NAMALWA (cell line): ENCODE data around the gene SIM2.
"Not testable (repeated sequence)": the region's sequence is repeated elsewhere in the genome, so short reads cannot be mapped to it uniquely, and the experiment has no call there.

Experiments
- DNase-seq: peaks from one replicate; pipeline ENCODE4 v3.0.0-alpha.2; 2015; ENCODE audit warnings: low spot score

Gene SIM2, protein sequence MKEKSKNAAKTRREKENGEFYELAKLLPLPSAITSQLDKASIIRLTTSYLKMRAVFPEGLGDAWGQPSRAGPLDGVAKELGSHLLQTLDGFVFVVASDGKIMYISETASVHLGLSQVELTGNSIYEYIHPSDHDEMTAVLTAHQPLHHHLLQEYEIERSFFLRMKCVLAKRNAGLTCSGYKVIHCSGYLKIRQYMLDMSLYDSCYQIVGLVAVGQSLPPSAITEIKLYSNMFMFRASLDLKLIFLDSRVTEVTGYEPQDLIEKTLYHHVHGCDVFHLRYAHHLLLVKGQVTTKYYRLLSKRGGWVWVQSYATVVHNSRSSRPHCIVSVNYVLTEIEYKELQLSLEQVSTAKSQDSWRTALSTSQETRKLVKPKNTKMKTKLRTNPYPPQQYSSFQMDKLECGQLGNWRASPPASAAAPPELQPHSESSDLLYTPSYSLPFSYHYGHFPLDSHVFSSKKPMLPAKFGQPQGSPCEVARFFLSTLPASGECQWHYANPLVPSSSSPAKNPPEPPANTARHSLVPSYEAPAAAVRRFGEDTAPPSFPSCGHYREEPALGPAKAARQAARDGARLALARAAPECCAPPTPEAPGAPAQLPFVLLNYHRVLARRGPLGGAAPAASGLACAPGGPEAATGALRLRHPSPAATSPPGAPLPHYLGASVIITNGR

DNA sequence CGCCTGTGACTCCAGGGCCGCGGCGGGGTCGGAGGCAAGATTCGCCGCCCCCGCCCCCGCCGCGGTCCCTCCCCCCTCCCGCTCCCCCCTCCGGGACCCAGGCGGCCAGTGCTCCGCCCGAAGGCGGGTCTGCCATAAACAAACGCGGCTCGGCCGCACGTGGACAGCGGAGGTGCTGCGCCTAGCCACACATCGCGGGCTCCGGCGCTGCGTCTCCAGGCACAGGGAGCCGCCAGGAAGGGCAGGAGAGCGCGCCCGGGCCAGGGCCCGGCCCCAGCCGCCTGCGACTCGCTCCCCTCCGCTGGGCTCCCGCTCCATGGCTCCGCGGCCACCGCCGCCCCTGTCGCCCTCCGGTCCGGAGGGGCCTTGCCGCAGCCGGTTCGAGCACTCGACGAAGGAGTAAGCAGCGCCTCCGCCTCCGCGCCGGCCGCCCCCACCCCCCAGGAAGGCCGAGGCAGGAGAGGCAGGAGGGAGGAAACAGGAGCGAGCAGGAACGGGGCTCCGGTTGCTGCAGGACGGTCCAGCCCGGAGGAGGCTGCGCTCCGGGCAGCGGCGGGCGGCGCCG is at the start of gene SIM2:
Gene SIM2, plus strand, starts transcription at position 135 of the 565 bp plus-strand sequence. CDS start 632 bp downstream, outside the sequence.
- DNase-seq, result no peak

DNA sequence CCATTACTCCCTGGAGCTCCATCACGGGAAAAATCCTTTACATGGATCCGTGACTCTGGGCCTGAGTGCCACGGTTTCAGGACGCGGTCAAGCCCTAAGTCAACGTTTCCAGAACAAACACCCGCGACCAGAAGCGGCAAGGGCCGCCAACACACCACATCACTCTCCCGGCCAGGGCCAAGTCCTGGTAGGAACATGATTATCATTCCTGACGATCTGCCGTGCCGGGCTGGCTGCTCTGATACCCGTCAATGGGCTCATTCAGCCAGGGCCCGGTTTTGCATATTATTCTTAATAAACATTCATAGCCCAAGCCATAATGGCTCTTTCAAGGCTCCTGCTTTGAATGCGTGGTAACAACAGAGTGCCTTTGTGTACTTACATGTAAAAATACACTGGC is 44.6 kb upstream of the SIM2 start:
- no peak for DNase-seq

DNA sequence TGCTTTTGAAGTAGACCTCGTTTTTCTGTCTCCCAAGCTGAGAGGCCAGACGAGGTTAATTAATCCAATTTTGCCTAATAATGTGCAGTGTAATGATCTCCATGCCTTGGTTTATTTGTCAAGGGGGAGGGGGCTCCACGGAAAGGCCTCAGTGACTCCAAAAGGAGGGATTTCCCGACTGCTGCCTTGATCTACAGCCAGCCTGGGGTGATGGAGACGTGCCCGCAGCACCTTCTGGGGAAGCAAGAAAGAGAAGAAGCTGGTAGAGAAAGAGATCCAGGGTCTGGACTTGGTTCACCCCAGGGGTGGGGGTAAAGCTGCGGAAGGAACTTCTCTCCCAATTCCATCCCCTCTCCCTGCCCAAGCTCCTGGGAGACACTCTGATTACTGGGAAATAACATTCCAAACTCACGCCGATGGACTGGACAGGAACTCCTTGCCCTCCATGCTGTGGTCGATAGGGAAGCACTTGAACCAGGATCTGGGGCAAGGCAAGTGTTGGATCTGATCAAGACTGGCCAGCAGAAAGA is 44.1 kb upstream of the SIM2 start:
- no peak for DNase-seq

DNA sequence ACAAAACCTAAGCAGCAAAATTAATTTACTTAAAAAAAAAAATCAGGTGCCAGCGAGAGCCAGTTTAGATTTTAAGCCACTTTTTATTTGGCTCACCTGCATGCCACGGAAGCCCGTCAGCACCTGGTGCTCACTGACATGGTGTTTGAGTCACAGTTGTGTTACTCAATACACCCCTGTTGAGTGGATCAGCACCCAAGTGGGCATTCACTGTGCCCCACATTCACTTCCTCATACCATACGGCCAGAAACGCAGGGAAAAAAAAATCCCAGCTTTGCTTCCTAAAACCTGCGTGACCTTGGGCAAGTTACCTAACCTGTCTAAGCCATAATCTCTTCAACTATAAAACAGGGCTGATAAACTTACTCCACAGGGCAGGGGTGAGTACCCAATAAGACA is 42.8 kb upstream of the SIM2 start:
- no peak for DNase-seq

DNA sequence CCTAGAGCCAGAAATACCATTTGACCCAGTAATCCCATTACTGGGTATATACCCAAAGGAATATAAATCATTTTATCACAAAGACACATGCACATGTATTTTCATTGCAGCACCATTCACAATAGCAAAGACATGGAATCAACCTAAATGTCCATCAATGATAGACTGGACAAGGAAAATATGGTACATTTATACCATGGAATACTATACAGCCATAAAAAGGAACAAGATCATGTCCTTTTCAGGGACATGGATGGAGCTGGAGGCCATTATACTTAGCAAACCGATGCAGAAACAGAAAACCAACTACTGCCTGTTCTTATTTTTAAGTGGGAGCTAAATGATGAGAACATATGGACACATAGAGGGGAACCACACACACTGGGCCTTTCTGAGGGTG is 41.6 kb upstream of the SIM2 start:
- not testable (repeated sequence) for DNase-seq

DNA sequence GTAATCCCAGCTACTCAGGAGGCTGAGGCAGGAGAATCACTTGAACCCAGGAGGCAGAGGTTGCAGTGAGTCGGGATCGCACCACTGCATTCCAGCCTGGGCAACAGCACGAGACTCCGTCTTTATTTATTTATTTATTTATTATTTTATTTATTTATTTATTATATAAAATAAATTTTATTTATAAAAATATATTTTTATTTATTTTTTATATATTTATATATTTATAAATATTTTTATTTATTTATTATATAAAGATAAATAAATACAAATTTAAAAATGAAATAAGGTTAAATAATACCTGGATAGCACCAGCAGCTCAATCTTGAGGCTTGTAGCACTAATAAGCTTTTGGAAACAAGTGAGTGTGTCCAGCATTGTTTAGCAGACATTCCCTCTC is 40.9 kb upstream of the SIM2 start:
- DNase-seq, result no peak

DNA sequence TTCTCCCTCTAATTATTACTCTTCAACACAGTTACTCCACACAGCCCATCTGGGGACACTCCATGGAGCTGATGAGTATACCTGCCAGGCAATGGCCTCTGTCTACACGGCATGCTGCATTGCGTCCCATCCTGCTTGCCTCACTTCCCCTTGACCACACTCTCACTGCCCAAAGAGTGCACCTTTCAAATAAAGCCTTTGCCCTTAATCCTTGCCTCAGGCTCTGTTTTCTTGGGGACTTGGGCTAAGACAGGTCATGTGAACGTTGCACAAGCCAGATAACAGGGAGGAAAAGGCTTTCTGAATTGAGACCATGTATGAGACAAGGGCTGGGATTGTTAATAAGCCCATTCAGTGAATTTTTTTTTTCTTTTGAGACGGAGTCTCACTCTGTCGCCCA is 40.0 kb upstream of the SIM2 start:
- no peak for DNase-seq

DNA sequence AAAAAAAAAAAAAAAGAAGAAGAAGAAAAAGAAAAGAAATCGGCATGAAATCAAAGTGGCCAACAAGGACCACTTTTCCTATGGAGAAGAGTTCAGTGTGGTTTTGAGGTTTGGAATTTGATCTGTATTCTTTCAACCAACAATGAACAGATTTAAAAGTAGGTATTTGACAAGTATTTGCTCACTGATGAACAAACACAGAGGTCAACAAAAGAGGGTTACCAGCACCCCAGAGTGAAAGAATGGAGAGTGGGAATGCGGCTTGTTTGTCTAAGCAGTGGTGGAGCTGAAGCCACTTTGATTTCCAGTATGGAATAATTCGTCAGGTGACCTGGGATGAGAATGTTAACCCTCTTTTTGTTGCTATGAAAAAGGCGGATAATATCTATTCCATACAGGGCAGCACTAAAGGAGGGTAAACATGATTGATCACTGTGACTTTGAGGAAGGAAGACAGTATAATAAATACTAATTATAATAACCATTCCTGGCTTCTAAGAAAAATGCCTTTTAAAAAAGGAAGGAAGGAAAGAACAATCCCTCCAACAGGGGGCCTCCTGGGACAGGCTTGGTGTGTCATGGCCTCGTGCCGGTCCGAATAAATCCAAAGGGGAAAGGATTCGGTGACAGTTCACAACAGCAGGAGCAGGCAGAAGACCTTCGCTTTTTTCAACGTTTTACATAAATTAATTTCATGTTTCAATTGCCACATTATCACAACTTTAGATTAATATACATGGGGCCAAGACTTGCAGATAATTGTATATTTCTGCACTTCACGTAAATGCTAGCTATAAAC is 37.2 kb upstream of the SIM2 start:
- DNase-seq, result no peak

DNA sequence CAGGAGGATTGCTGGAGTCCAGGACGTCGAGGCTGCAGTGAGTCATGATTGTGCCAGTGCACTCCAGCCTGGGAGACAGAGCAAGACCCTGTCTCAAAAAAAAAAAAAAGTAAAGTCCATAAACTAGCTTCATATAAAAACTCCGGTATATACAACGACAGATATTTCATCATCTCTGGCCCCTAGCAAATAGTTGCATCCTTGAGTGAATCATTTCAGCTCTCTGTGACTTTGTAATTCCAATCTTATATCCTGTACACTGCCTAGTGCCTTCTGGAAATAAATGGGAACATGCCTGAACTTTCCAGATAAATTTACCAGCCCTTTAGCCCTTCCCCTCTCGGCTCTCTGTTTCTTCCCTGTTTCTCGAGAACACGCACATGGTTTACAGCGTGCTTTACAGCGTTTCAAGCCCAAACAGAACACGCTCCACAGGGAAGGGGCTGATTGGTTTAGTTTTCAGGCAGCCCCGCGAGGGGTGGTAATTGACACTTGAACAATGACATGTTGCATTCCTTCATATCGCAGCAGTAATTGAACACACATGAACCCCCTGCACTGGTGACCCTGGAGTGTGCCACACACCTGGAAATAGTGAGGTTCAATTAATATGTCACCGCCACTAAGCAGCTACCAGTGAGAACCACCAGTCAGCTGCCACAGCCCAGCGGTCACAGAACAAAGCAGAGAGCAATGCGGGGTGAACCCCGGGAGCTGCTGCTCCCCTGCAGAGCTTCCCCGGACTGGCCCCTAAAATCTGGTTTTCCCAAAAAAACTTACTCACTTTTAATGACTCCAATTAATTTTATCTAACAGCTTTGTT is 35.7 kb upstream of the SIM2 start:
- DNase-seq, result no peak

DNA sequence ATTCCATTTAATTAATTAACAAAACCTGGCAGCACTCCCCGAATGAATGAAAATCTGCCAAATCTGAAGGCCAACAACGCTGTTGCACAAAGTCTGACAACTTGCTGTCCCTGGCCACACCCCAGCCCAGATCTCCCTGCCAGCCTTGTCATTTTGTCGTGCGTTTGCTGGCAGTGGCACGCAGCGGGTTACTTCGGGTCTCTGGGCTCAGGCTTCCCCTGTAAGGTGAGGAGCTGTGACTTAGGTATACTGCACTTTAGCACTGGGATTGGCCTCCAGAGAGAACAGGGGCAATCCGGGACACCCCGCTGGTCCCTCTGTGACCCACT is 34.3 kb upstream of the SIM2 start:
- no peak for DNase-seq

DNA sequence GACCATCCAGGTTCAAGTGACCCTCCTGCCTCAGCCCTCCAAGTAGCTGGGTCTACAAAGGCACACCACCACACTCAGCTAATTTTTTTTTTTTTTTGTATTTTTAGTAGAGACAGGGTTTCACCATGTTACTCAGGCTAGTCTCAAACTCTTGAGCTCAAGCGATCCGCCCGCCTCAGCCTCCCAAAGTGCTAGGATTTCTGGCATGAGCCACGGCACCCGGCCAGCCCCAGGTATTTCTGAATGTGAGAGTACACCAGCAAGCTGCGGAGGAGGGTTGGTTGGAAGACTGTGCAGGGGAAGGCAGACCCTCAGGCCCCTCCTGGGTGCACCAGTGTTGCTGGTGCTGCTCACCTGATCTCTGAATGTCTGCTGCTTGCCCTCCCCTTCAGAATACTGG is 33.1 kb upstream of the SIM2 start:
- no peak for DNase-seq

DNA sequence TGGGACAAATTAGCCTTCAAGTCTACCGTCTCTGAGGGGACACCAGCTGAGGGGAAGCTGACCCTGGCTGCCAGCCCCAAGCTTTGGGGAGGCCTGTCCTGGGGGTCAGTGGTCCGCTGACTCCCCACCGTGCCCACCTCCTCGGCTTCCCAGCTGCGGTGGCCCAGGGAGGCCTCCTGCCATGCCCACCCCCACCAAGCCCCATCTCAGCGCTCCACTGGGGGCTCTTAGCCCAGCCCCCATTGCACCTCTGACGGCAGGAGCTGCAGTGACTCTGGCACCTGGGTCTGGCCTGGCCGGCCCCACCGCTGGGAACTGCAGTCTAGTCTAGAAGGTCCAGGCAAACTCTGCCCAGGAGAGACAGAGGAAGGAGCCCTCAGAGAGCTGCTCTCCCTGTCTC is 30.2 kb upstream of the SIM2 start:
- DNase-seq, result no peak

DNA sequence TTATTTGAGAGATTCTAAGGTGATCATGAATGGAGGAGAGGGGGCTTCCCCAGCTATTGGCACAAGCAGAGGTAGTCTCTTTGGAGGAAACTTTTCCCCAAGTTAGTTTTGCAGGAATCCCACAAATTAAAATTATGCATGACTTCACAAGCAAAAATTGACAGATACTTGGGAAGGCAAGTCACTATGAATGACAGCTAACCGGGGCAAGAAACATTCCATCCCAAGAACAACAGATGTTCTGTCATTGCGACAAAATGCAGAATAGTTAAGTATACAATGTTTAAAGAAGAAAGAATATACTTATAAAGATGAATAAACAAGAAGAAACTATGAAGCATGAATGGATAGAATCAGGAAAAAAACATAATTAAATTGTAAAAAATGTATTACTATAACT is 27.1 kb upstream of the SIM2 start:
- DNase-seq, result no peak

DNA sequence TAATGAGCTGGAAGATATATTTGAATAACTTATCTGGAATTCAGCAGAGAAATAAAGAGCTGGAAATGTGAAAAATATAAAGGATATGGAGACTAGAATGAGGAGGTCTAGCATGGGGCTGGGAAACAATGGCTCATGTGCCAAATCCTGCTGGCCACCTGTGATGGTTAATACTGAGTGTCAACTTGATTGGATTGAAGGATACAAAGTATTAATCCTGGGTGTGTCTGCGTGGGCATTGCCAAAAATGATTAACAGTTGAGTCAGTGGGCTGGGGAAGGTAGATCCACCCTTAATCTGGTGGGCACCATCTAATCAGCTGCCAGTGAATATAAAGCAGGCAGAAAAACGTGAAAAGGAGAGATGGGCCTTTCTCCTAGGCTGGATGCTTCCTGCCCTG is 26.6 kb upstream of the SIM2 start:
- not testable (repeated sequence) for DNase-seq

DNA sequence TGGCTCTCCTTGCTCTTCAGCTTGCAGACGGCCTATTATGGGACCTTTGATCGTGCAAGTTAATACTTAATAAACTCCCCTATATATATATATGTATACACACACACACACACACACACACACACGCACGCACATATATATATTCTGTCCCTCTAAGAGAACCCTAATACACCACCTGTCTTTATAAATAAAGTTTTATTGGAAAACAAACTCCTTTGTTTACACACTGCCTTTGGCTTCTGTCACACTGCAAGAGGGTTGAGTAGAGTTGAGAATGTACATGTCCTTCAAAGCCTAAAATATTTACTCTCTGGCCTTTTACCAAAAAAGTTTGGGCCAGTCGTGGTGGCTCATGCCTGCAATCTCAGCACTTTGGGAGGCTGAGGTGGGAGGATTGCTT is 26.2 kb upstream of the SIM2 start:
- DNase-seq, result no peak

DNA sequence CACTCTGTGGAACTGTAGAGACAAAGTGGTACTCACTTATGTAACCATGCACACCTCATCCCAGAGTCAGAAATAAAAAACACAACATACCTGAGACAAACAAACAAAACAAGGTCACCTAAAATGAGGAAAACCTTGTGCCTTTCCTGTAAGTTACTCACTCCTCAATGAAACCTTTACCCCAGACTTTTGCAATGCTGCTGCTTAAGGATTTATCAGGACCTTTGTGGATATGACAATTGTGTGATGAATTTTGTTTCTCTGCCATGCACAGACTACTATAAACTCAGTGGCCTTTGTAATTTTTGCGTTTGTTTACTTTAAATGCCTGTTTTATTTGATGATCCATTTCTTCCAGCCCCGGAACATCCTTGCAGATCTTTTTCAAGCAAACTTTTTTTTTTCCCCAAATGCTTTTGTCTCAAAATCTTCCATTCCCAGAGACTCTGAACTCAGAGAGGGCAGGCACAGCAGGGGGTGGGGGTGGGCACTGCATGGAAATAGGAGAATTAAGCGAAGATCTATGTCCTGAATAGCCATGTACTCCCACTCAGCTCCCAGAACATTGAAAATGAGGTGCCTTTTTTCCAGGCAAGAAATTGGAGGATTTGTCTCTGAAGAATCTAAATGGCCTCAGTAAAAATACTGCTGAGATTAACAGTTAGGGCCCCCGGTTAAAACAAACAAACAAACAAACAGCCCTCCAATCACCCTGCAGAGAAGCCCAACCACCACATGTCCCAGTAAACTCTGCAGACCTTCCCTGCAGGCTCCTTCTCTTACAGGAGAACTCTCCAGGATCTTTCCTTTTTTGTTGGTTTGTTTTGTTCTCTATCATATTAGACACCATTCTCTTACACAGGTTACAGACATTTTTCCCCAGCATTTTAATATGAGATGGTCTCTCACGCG is 22.6 kb upstream of the SIM2 start:
- DNase-seq, result no peak

DNA sequence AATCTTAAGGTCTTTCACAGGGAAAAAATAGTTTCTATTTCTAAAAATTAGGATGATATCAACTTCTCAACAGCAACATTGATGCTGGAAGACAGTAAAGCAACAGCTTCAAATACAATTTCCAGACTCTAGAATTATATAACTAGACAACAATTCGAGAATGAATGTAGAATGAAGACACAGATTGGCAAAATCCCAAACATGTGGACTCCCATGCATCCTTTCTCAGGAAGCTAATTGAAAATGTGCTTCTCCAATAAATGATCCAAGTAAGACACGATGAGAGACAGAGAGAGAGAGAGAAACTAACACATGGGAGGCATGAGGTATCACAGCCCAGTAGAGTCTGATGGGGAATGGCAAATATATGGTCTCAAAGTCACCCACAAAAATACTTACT is 21.5 kb upstream of the SIM2 start:
- DNase-seq, result no peak

DNA sequence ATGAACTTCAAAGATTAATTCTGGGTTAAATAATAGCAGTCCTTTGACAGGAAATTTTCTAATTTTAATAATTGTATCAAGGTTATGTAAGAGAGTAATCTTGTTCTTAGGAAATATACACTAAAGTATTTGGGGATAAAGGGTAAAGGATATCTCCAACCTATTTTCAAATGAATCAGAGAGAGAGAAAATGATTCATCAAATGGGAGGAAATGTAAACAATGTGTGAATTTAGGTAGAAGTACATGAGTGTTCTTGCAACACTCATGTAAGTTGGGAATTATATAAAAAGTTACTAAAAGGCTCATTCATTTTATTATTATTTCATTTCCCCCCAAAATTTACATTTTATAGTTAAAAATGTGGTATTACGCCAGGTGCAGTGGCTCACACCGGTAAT is 20.4 kb upstream of the SIM2 start:
- DNase-seq, result no peak

DNA sequence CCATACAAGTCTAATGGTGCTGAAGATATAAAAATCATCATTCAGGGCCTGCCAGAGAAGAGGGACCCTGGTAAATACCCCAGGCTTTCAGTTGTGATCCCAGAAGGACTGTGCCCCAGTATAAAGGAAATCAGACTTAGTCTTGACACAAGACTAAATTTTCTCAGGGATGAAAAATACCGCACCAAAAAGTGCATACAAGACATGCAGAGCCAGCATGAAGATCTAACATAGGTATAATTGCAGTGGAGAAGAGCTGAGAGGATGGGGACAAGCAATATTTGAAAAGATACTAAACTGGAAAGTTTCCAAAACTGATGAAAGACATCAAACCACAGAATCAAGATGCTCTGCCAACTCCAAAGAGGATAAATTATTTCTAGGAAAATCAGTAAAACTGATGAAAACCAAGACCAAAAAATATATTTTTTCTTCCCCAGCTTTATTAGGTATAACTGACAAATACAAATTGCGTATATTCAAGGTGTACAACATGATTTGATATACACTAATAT is 17.7 kb upstream of the SIM2 start:
- DNase-seq, result no peak
